MM.1S (cell line): ENCODE measurements around the gene CACNA1D.

Experiments
- CTCF ChIP-seq: fragments of 300-600 bp; sonication (generic); IDR thresholded peaks from 2 replicates; pipeline ENCODE4 v1.5.1; 2016; ENCODE audit warnings: antibody characterized with exemption, low read length, mixed read lengths
- EZH2 ChIP-seq: fragments of 300-600 bp; sonication (generic); optimal IDR thresholded peaks from 2 replicates; pipeline ENCODE3; 2017; ENCODE audit warnings: low read depth, mild to moderate bottlenecking, antibody characterized with exemption, low read length, mixed read lengths

- TF ChIP-seq CTCF, result no peak
- TF ChIP-seq EZH2, result no peak
These were observed 222.6 kb downstream of the CACNA1D start for GRCh38 chr3:53716998-53717397.
